Measurements from ENCODE around the gene ADAMTS15.

The ADAMTS15 gene

DNA sequence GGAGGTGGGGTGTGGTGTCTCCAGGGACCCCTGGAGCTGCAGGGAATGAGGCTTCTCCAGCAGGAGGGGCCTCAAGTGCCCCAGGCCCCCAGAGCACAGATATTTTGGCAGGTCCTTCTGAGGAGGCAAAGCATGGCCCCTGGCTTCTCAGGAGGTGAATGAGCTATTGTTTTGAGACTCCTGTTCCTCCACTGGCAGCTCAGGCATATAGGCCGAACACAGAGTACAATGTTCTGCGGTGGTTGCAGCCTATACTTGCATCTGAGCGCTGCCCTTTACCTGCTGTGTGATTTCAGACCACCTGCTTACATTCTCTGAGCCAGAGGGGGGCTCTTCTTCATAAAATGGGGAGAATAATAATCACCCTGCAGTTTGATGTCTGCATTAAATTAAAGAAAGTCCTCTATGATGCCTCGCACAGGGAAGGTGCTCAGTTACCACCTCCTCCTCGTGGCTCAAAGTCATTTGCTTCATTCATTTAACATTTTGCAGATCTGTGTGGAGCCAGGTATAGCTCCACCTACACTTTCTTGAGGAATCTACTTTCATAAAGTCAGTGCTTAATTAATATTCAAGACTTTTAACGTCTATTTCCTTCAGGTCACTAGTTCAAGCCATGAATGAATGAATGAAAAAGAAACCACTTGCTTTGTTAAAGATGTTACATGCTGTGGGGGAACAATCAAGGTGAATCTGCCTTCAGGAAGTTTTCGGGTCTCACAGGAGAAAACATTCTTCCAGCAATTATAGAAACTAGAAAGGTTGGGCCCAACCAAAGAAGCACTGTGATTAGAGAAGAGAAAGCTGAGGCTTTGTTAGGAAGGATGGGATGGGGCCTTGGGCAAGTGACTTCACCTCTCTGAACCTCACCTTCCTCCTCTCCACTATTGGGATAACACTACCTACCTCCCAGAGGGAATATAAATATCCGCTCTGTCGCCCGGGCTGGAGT is 68.4 kb downstream of the ADAMTS15 start:
- no peak for DNase-seq

DNA sequence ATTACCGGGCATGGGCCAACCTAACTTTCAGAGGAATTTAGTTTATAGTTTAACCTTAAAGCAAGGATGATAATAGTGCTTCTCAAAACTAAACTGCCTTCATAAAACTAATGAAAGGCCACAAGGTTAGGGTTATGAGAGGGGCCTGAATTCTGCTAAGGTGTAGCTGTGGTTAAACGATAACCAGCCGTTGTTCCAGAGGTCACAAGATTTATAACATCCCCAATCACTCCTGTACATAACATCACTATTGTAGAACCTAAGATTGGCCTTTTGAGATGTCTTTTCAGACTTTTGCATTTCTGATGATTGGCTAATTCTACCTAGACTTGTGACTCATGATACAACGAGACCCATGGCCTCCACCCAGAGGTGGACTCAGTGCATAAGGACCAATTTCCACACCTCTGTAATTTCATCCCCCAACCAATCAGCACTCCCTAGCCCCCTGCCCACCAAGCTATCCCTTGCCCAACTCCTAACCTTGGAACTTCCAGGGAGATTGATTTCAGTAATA is 69.8 kb downstream of the ADAMTS15 start:
- no peak for DNase-seq

DNA sequence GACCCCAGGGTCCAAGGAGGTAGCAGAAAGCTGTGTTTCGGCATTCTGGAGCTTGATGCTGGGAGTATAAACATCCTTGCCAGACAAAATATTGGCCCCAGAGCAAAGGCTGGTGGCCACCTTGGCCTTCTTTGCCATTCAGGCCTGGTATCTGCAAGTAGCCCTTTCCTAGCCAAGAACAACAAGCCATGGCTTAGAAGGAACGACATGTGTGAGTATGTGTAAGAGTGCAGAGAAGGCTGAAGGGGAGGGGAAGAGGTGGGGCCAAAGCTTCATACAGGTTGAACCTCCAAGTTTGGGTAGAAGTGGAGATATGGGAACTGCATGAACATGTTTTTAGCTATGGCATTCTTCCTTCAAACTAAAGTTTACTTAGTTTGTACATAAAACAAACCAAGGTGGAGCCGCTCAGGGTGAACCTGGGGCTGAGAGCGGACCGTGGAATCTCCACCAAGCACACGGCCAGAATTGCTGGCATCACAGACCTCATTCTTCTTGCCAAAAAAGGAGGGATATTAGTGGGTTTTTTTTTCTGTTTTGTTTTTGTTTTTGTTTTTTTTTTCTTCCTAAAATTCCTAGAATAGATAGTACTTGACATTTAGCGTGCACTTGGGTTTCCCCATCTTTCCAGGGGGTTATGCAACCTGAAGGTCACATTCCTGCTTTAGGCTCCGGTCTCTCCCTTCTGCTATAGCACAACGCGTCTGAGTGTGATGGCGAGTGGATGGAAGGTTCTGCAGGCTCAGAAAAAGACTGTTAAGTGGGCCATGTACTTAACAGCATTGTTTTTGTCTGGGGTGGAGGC is 70.9 kb downstream of the ADAMTS15 start:
- no peak for DNase-seq

DNA sequence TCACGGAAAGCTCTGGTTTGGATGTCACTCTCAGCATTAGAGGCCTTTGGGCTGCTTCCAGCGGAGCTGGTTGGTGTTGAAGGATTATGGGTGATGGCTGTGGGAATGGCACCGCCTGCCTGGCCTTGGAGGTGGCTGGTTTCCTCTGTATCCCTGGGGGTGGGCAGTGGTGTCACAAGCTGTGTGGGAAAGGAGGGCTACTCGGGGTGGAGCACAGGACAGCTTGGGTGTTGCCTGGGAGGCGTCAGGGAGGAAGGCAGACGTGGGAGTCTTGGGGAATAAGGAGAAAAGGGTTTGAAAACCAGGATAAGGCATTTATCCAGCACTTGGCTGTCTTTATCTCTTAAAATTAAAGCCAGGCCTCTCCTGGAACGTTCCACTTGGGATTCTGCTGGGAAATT is 71.8 kb downstream of the ADAMTS15 start:
- DNase-seq: no peak

DNA sequence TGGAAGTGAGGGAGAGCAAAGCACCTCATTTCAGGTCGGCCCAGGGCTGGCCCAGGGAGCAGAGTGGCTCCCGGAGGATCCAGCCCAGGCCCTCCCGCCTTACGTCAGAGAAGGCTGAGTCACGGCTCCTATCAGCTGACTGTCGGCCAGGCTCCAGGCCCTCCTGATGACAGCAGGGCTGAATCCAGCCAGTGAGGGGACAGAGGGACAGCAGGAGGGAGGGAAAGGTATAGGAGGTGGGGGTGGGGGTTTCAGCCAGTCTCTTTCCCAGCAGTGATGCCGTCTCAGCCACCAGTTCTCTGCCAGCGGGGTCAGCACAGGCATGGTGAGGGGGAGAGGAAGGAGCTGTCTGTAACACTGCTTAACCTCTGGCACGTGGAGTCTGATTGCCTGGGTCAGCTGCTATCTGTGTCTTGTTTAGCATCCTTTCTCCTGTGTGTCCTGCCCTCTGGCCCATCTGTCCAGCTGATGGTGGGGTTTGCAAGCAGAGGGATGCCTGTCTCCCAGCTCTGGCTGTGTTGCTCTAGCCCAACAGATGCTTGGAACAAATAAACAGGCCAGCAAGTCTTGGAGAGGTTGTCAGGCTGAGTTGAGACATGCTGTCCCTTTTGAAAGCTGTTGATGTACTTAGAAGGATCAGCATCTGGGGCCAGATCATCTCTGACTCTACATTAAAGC is 74.0 kb downstream of the ADAMTS15 start:
- no peak for DNase-seq

DNA sequence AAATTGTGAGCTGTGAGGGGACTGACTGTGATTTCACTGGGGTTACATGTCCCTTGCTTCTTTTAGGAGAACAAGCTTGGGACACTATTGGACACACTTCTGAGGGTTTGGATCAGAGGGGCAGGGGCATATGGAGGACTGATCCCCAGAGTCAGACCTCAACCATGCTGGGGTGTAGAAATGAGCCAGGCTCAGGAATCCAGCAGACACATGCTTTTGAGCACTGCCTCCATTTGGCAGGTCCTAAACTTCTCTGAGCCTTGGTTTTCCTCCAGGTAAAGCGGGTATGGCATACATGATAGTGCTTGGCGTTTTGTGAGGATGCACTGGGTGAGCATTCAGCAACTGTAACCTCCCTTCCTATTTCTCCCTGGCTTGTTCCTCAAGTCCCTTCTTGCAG is 74.7 kb downstream of the ADAMTS15 start:
- DNase-seq: no peak

DNA sequence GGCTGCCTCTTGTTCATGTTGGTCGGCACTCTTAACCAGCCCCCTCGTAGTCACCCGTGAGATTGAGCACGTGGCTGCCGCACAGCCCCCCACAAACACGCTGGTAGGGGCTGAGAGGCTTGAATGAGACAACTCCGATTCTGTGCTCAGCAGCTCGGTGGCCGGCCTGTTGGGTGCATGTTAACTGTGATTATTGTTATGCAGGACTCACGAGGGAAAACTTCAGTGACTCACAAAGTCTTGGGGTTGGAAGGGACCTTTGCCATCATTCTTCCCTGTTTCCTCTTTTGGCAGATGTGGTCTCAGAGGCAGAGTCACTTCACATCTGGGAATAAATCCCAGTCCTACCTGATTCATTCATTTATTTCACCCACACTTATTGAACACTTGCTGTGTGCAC is 75.2 kb downstream of the ADAMTS15 start:
- no peak for DNase-seq

DNA sequence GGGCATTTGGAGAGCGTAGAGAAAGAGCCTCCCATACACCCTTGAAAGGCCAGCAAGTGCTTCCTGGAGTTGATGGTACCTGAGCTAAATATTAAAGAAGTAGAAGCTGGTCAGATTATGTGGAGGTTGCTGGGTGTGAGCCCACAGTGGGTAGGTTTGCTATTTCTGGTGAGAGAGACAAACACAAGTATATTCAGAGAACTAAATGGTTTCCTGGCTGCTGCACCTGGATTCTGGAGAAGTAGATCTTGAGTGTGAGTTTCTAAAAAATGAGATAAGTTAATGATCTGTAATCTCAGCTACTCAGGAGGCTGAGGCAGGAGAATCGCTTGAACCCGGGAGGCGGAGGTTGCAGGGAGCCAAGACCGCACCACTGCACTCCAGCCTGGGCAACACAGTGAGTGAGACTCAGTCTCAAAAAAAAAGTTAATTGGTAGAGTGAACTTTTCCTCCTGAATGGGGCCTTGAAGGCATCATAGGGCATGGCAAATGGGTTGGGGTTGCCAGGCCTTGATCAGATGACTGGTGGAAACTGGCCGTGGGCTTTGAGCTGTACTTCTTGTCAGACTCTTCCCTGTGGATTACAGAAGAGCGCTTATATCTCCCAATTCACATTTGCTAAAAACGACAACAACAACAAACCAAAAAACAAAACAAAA is 75.8 kb downstream of the ADAMTS15 start:
- DNase-seq: no peak

DNA sequence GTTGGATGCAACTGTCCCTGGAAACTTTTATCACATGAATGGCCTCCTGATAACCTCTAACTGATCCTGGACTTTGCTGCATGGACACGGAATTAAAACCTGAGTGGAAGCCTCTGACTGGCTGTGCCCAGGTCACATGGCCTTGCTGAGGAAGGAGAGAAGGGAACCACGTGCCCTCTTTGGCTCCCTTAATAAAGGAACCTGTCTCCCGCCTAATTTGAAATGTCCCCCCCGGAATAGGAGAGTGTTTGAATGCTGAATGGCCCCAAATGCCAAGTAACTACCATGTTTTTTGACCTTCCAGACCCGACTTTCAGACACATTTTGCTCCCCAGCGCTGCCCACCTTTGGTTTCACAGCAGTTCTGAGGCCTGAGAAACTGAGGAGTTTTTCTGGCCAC is 76.9 kb downstream of the ADAMTS15 start:
- no peak for DNase-seq
